ENCODE data around the gene ANTKMT. TPM values are rescaled to one million over a fixed set of nuclear protein-coding genes. Genes with fewer than 3 reads are reported as not detected.

ANTKMT gene
- total RNA-seq, 2 experiments from 2014 or later = 21.6 to 23.2 TPM

DNA sequence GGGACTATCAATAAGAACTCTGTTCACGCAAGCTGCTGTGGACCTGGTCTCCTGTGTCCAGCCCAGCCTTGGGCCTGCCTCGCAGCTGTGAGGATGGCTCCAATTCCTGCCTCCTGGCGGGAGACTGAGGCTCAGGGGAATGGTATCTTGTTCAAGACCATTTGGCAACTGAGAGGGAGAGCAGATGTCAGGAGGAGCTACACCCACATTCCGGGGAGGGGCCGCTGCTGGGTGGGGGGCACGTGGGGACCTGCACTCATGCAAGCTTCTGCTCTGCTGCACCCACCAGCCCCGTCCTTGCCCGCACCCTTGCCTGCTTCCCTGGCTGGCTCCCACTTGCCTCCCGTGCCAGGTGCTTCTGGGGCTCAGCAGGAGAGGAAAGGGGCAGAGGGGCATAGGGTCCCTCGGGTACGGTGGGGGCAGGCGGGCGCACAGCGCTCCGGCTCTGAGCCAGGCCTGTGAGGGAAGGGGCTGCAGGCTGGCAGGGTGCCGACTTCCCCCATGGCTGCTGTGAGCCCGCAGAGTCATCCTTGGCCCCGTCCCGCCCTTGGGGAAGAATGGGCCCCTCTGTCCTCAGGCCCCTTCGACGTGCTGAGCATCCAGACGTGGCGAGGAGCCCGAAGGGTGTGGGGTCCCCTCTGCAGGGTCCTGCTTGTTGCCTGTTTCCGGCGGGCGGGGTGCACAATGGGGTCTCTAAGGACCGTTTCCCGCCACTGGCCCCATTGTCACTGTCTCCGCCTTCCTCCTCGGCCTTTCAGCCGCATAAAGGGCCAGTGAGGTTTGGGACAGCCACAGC is 3.3 kb upstream of the ANTKMT start:
- H3K27ac Mint-ChIP-seq = no peak overlapping the region
- no peaks in the 10 kb centered on the region for H3K36me3 Mint-ChIP-seq
- H3K9me3 Mint-ChIP-seq = no peaks in the 10 kb centered on the region
- DNase-seq (no peak), ATAC-seq (ENCODE audit: low read depth) (no peak)
- POLR2A ChIA-PET = interaction anchor here (0.6 kb wide), 1 partner anchor 19 kb away, joined by 3 read pairs; no protein-coding TSS in a partner anchor
- H3K4me1 Mint-ChIP-seq = peaks cover 7% of the 10 kb centered on the region
- H3K27me3 Mint-ChIP-seq = peaks cover 11% of the 10 kb centered on the region
- H3K4me3 Mint-ChIP-seq = no peak overlapping the region

GRCh38 chr16:718389-718788 is 2.6 kb upstream of the ANTKMT start:
- POLR2A ChIA-PET = interaction anchor here (0.6 kb wide), 1 partner anchor 20 kb away, joined by 3 read pairs; no protein-coding TSS in a partner anchor
- no peak for DNase-seq
- H3K36me3 Mint-ChIP-seq = no peaks in the 10 kb centered on the region
- H3K9me3 Mint-ChIP-seq = no peaks in the 10 kb centered on the region
- peaks cover 7% of the 10 kb centered on the region for H3K4me1 Mint-ChIP-seq
- peaks cover 7% of the 10 kb centered on the region for H3K27me3 Mint-ChIP-seq
- no peak overlapping the region for H3K4me3 Mint-ChIP-seq
- H3K27ac Mint-ChIP-seq = no peak overlapping the region
- ATAC-seq (ENCODE audit: low read depth) = no peak

- DNase-seq (no peak), ATAC-seq (ENCODE audit: low read depth) (no peak)
- Mint-ChIP-seq H3K4me1 (peaks cover 7% of the 10 kb centered on the region), H3K27ac (no peak overlapping the region), H3K36me3 (no peaks in the 10 kb centered on the region), H3K9me3 (no peaks in the 10 kb centered on the region), H3K4me3 (no peak overlapping the region), H3K27me3 (peaks cover 7% of the 10 kb centered on the region)
- POLR2A ChIA-PET = interaction anchor here (1.6 kb wide), 1 partner anchor 10 kb away, joined by 7 read pairs; no protein-coding TSS in a partner anchor
These were observed 2.0 kb upstream of the ANTKMT start for GRCh38 chr16:718922-719321.

DNA sequence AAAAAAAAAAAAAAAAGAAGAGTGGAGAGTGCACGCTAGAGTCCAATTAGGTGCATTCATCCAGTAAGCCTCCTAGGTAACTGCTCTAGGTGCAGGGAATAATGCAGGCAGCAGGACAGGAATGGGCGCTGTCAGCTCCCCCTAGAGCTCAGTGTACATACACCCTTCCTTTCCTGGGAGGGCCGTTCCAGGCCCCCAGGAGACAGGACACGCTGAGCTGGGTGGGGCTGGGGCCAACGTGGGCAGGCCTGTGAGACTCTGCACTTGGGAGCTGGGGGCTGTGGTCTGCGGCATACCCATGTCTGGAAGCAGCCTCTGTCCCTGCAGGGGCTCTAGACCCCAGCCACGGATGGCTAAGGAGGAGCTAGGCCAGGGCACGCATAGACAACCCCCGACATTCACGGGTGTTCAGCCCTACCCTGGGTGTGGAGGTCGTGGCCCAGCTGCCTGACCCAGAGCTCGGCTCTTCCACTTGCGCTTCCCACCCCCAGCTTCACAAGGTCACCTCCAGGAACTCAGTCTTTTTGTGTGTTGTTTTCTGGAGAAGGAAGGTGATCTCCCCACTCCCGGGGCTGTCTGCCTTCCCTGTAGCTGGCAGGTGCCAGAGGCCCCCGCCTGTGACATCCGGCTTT is 1.0 kb upstream of the ANTKMT start:
- Mint-ChIP-seq H3K9me3 (no peaks in the 10 kb centered on the region), H3K4me3 (peak overlapping the region; percentile 78), H3K36me3 (no peaks in the 10 kb centered on the region), H3K4me1 (peaks cover 5% of the 10 kb centered on the region), H3K27ac (peak overlapping the region; percentile 56), H3K27me3 (peaks cover 7% of the 10 kb centered on the region)
- POLR2A ChIA-PET = interaction anchor here (0.5 to 4.2 kb wide), 8 partner anchors 9 to 319 kb away, joined by 3 to 11 read pairs (median 4); partner anchors contain the start of genes CIAO3, RHOT2 and WDR24
- DNase-seq = no peak
- no peak for ATAC-seq (ENCODE audit: low read depth)

DNA sequence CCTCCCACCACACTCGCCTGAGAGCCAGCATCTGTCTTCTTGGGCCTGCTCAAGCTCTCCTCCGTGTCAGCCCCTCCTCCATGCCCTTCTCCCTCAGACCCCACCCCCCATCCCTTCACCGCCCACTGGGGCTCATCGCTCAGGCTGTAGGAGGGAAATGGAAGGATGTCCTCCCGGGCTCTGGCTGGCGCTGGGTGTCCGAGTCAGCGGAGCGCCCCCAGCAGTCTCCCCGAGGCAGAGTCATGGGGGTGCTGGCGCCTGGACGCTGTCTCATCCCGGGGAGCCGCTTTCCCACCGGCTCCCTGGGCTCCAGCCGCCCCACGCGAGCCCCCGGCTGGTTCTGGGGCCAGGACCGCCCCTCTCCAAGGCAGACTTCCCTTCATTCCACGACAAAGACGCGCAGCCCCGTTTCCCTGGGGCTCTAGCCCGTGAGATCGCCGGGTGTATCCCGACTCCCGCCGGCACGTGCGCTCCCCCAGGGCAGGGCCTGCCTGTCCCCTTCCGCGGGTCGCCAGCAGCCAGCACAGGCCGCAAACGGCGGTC is 428 bp upstream of the ANTKMT start:
- ATAC-seq (ENCODE audit: low read depth) (peak; percentile 13), DNase-seq (no peak)
- peaks cover 5% of the 10 kb centered on the region for H3K4me1 Mint-ChIP-seq
- no peaks in the 10 kb centered on the region for H3K36me3 Mint-ChIP-seq
- H3K9me3 Mint-ChIP-seq = no peaks in the 10 kb centered on the region
- POLR2A ChIA-PET = interaction anchor here (0.6 to 4.2 kb wide), 10 partner anchors 8 to 52 kb away, joined by 3 to 11 read pairs (median 4); partner anchors contain the start of genes CIAO3, RHOT2, STUB1 and WDR24
- H3K27ac Mint-ChIP-seq = peak overlapping the region; percentile 56
- H3K4me3 Mint-ChIP-seq = peak overlapping the region; percentile 78
- H3K27me3 Mint-ChIP-seq = peaks cover 7% of the 10 kb centered on the region

GRCh38 chr16:721765-722540 is 1.0 kb downstream of the ANTKMT start:
- POLR2A ChIA-PET = interaction anchor here (1.0 to 4.2 kb wide), 6 partner anchors 8 to 41 kb away, joined by 4 to 11 read pairs (median 5); partner anchors contain the start of genes CIAO3, STUB1 and WDR24
- no peaks in the 10 kb centered on the region for H3K36me3 Mint-ChIP-seq
- no peaks in the 10 kb centered on the region for H3K27me3 Mint-ChIP-seq
- DNase-seq (no peak), ATAC-seq (ENCODE audit: low read depth) (no peak)
- H3K9me3 Mint-ChIP-seq = no peaks in the 10 kb centered on the region
- H3K27ac Mint-ChIP-seq = no peak overlapping the region
- peaks cover 3% of the 10 kb centered on the region for H3K4me1 Mint-ChIP-seq
- H3K4me3 Mint-ChIP-seq = peak overlapping the region; percentile 13

DNA sequence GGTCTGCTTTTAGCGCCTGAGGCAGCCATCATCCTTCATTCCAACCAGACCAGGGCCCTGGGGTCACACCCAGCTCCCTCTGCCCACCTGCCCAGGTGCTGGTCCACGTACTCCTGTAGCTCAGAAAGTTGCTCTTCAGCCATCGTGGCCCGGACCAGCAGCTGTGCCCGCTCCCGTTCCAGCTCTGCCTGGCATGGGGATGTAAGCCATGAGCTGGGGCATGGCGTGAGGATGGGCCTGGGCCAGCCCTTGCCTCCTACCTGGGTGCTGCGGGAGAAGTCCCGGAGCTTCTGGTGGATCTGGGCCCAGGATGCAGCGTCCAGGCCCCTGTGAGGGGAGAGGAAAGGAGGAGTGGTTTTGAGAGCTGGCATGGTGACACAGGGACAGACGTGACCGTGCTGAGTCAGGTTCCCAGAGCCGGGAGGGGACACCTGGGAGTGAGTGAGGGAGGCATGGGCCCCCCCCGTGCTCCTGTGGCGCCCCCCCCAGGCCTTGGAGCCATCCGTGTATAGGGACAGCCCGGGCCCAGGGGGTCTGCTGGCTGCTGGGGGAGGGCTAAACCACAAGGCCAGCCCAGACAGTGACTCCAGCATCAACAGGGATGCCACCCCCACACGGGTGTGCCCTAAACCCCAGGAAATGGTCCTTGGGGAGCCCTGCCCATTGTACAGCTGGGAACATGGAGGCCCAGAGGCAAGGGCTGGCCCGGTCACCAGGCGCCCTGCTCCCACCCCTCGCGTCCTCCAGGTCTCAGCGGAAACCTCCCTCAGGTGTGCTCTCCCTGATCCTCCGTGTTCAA is 2.1 kb downstream of the ANTKMT start:
- DNase-seq (no peak), ATAC-seq (ENCODE audit: low read depth) (no peak)
- H3K9me3 Mint-ChIP-seq = no peaks in the 10 kb centered on the region
- no peaks in the 10 kb centered on the region for H3K36me3 Mint-ChIP-seq
- H3K4me1 Mint-ChIP-seq = peaks cover 3% of the 10 kb centered on the region
- no peak overlapping the region for H3K27ac Mint-ChIP-seq
- H3K27me3 Mint-ChIP-seq = no peaks in the 10 kb centered on the region
- H3K4me3 Mint-ChIP-seq = no peak overlapping the region
- POLR2A ChIA-PET = interaction anchor here (0.9 to 4.2 kb wide), 3 partner anchors 13 to 28 kb away, joined by 4 to 11 read pairs (median 6); partner anchors contain the start of gene CIAO3

DNA sequence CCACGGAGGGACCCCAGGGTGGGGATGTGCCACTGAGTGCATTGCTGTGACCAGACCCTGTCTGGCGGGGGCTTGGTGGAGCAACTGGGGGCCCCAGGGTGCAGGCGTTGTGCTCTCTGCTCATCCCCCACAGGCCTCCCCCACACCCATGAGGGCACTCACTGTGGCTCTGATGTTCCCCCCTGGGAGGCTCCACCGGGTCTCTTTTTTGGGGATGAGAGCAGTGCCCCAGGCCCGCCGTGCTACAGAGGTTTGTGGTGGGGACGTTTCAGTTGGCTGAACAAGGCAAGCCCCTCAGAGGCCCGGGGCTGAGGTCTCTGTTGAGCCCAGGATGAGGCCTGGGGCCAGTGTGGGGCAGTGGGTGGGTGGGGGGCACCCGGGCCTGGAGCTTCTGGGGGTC is 2.7 kb downstream of the ANTKMT start:
- no peaks in the 10 kb centered on the region for H3K27me3 Mint-ChIP-seq
- DNase-seq (no peak), ATAC-seq (ENCODE audit: low read depth) (no peak)
- H3K36me3 Mint-ChIP-seq = no peaks in the 10 kb centered on the region
- POLR2A ChIA-PET = interaction anchor here (0.9 to 4.2 kb wide), 3 partner anchors 12 to 28 kb away, joined by 4 to 11 read pairs (median 6); partner anchors contain the start of gene CIAO3
- no peak overlapping the region for H3K27ac Mint-ChIP-seq
- H3K9me3 Mint-ChIP-seq = no peaks in the 10 kb centered on the region
- H3K4me3 Mint-ChIP-seq = no peak overlapping the region
- H3K4me1 Mint-ChIP-seq = peaks cover 3% of the 10 kb centered on the region

GRCh38 chr16:724188-725040 is 3.5 kb downstream of the ANTKMT start:
- ATAC-seq (ENCODE audit: low read depth) (no peak), DNase-seq (no peak)
- POLR2A ChIA-PET = interaction anchor here (1.1 to 2.5 kb wide), 2 partner anchors 9 to 16 kb away, joined by 4 to 6 read pairs; partner anchors contain the start of gene CIAO3
- no peak overlapping the region for H3K27ac Mint-ChIP-seq
- peaks cover 3% of the 10 kb centered on the region for H3K4me1 Mint-ChIP-seq
- no peaks in the 10 kb centered on the region for H3K27me3 Mint-ChIP-seq
- H3K9me3 Mint-ChIP-seq = no peaks in the 10 kb centered on the region
- H3K4me3 Mint-ChIP-seq = no peak overlapping the region
- no peaks in the 10 kb centered on the region for H3K36me3 Mint-ChIP-seq

- Mint-ChIP-seq H3K4me1 (peaks cover 3% of the 10 kb centered on the region), H3K27me3 (no peaks in the 10 kb centered on the region), H3K27ac (no peak overlapping the region), H3K9me3 (no peaks in the 10 kb centered on the region), H3K4me3 (no peak overlapping the region), H3K36me3 (no peaks in the 10 kb centered on the region)
- ATAC-seq (ENCODE audit: low read depth) = no peak
- POLR2A ChIA-PET = interaction anchor here (1.1 to 2.5 kb wide), 2 partner anchors 9 to 15 kb away, joined by 4 to 6 read pairs; partner anchors contain the start of gene CIAO3
- DNase-seq = no peak
These were observed 4.1 kb downstream of the ANTKMT start for GRCh38 chr16:725041-725376.

- DNase-seq (no peak), ATAC-seq (ENCODE audit: low read depth) (no peak)
- H3K4me3 Mint-ChIP-seq = no peak overlapping the region
- no peak overlapping the region for H3K27ac Mint-ChIP-seq
- POLR2A ChIA-PET = interaction anchor here (1.1 to 1.2 kb wide), 2 partner anchors 10 to 30 kb away, joined by 4 read pairs; no protein-coding TSS in a partner anchor
- no peaks in the 10 kb centered on the region for H3K9me3 Mint-ChIP-seq
- no peaks in the 10 kb centered on the region for H3K27me3 Mint-ChIP-seq
- H3K36me3 Mint-ChIP-seq = no peaks in the 10 kb centered on the region
- no peaks in the 10 kb centered on the region for H3K4me1 Mint-ChIP-seq
These were observed 4.7 kb downstream of the ANTKMT start for GRCh38 chr16:725463-726187.

Data from activated naive CD8-positive, alpha-beta T cell treated with anti-CD3 and anti-CD28 coated beads, Interleukin-2, amount 10 ng/mL, durations not matched to agents 7 days and 5 days (primary cell).